Measurements from ENCODE around the gene AQP7.

- TF ChIP-seq CTCF (IDR thresholded peaks at IDR 0.05 in 4 of 5, conservative IDR thresholded peaks at IDR 0.05 in 1 of 5): no peak
- TF ChIP-seq POLR2A (IDR thresholded peaks at IDR 0.05): no peak
These were observed 4.7 kb upstream of the AQP7 start for GRCh38 chr9:33407061-33407460.

Data from gastrocnemius medialis (tissue), 4 donors.